HUDEP-2 (cell line): ENCODE measurements around the gene POU2F2.
"Not testable (repeated sequence)": the region's sequence is repeated elsewhere in the genome, so short reads cannot be mapped to it uniquely, and the experiment has no call there.

ENCODE experiments used
- DNase-seq, 76 experiments: peaks; one replicate each; lab custom pipeline; 2025; ENCODE audit not compliant: unreplicated experiment in 76 of 76; lab: John Stamatoyannopoulos, UW

Gene POU2F2

DNA sequence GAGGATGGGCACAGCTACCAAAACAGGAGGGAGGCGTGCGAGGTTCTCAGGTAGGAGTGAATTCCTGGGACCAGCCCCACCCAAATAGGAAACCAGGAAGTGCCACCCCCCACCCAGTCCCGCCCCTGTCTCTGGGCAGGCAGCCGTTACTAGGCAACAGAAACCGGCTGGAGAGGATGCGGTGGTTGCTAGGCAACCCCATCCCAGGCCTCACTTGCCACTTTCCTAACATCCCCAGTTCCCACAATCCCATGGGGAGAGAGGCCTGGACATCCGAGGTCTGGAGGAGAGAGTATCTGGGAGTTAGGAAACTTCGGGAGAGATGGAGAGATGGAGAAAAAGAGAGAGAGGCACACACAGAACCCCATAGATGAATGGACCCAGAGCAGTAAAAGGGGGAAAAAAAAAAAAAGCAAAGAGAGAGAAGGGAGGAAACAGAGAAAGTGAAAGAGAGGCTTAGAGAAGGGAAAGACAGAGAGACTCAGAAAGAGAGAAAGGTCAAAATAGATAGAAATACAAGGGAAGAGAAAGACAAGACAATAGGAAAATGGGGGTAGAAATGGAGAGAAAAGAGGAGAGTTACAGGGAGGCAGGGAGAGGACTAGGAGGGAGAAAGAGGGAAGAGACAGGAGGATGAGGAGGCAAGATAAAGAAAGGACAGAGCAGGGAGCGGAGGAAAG, 66.0 kb downstream of the POU2F2 start:
- DNase-seq = peak in 1 of 76 experiments; percentile 11

DNA sequence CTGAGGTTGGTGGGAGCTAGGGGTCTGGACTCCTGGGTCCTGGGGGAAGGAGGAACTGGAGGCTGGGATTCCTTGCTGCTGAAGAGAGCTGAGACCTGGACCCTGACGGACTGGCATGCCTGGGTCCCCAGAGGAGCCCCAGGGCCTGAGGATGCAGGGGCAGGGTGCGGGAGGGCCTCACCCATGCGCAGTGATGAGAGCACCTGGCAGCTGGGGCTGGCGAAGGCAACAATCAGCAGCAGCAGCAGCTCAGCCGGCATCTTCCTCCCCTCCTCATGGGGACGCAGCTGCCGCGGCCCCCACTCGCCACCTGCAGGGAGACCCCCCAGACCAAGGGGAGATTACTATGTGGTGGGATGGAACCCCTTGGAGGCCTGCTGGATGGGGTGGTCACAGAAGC, 66.7 kb downstream of the POU2F2 start:
- DNase-seq = no peak

DNA sequence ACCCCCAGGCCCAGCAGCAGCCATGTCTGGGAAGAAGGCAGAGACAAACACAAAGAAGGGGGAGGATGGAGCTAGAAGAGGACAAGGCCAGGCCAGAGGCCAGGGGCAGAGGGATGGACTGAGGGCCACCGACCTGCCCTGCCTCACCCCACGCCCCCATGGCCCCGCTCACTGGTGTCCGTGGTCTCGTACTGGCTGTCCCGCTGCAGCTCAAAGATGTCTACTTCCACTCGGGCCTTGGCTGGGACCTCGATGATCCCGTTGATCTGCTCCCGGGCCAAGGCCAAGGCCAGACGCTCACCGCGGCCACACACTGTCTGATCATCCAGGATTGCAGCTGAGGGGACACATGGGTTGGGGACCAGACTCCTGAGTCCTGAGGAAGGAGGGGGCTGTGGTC, 67.2 kb downstream of the POU2F2 start:
- no peak for DNase-seq

DNA sequence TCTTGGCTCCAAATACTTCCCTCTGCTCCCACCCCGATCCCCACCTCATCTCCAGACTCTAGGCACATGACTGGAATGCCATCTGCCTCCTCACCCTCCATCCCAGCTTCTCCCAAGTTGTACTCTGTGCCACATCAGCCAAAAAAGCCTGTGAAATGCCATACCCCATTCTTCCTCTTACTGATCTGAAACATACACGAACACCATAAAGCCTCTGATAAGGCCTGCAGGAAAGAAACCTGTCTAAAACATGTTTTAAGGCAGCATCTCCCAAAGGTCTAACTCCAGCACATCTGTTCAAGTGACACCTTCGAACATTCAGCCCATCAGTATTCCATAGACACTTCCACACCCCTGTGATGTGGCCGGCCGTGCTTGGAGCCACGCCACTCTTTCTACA, 67.8 kb downstream of the POU2F2 start:
- no peak for DNase-seq

DNA sequence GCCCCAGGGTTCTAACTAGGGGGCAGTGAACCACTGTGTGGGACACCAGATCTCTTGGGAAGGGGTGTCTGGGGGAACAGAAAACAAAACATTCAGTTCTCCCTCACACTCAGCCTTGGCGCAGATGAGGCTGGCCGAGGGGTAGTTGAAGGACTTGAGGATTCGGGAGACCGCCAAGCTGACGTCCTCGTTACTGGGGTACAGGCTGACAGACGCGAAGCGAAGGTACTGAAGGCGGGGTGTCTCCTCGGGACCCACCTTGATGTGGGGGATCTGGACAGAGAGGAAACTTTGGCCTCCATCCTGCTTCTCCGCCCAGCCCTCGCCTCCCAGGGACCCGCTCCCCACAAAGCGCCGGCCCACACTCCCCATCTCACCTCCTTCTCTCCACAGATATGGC, 69.9 kb downstream of the POU2F2 start:
- no peak for DNase-seq

DNA sequence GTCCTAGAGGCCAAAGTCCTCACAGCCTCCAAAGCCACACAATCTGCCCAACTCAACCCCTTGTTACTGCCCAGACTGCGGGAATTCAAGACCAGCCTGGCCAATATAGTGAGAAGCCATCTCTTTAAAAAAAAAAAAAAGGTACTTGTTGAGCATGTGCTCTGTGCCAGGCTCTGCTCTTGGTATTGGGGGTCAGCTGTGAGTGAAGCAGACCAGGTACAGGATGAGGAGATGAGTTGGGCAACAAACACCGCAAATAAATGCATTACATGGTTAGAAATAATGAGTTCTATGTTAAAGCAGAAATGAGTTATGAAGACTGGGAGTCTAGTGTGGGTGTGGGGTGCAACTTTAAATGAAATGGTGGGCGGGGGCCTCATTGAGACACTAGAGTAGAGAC, 72.1 kb downstream of the POU2F2 start:
- no peak for DNase-seq

DNA sequence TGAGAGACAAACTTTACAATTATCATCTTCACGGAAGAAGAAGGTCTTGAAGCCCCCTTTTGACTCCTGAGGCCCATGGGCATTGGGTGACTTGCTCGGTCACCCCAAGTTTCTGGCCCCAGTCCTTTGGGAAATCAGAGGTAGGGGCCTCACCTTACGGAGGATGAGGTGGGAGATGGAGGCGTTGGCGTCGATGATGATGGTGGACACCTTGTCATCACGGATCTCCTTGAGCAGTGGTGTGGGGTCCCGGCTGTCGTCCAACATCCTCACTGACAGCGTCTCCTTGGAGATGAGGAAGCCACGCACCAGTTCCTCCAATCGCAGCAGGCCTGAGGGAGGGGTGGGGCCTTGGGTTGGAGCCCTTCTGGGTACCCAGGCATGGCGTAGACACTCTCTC, 73.0 kb downstream of the POU2F2 start:
- DNase-seq = no peak

DNA sequence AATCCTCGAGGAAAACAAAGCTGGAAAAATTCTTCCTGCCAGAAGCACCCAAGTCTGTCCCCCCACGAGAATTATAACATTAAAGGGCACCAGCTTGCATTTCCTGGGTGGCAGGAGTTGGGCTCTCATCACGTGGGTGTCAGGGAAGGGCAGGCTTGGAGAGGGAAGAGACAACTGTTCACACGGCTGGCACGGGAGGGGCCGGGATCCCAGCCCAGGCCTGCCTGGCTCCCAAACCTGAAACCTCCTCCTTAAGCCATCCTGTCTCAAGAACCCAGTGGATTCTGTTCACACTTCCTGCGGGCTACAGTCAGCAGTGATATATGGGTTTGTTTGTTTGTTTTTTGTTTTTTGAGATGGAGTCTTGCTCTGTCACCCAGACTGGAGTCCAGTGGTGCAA, 74.4 kb downstream of the POU2F2 start:
- DNase-seq = no peak

DNA sequence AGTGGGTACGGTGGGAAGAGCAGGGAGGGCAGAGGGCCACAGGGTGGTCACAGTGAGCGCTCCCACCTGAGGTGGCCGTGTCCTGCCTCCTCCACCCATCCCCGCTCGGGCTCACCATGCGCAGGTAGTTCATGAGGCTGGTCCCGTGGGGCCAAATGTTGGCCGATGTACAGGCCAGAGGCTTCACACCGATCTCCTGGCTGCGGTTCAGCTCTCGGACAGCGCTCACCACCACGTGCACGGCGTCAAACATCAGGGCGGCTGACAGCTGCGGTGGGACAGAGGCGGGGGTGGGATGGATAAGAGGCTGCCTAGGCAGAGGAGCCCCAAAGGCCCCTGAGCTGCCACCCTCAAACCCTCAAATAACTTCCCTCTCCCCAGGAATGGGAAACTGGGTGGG, 78.0 kb downstream of the POU2F2 start:
- no peak for DNase-seq

DNA sequence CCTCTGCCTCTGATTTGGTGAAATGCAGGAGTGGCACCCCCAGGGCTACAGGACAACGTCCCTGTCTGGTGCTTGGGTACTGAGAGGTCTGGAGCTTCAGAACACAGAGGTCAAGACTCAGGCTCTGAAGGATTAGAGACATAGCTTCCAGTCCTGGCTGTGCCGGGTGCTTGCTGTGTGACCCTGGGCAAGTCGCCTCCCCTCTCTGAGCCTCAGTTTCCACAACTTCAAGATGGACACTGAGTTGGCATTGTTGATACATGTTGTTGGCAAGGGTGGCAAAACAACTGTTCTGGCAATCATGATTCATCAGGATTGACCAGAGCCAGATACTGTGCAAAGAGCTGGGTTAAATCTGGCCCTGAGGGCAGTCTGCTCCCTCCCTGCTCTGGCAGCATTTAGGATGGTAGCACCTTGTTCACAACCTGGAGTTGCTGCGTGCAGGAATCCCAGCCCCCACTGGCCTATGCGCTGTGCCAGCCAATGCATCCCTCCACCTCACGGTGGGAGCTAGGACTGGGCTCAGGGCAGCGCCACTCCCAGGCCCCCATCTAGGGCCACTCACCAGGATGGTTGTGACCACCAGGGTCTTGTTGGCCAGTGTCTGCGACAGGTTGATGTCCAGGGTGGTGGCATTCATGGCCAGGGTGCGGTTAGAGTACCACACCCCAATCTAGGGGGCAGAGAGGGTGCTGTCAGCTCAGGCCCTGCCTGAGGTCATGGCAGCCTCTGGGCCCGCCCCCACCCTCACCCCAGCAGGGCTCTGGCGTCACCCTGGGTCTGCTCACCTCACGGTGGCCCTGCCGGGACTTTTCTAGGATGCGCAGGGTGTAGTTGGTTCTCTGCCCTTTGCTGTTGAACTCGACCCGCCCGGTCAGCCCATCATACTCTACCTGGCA, 79.0 kb downstream of the POU2F2 start:
- DNase-seq = no peak

DNA sequence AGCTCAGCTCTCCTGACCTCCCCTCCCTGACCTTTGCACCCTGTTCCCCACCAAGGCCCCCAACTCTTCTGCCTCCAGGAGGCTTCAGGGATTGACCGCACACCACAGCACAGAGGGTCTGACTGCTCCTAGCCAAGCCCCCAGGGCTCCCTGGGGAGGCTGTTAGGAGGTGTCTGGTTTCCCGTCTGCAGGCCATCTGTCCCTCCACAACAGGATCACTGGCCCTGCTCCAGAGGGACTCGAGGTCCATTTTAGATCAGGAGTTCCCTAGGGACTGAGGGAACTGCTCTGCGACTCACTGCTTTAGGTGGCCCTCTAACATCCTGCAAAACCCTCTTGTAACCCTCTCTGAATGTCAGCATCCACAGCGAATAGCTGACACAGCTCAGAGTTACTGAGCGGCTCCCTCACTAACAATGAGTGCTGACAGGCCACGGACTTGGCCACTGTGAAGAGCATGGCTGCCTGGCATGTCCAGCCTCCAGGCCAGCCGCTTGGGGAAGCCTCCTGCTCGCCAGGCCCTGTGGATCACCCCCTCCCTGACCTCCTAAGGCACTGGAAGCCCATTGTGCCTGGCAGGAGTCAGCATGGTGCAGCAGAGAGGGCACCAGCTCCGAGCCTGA, 79.9 kb downstream of the POU2F2 start:
- no peak for DNase-seq

DNA sequence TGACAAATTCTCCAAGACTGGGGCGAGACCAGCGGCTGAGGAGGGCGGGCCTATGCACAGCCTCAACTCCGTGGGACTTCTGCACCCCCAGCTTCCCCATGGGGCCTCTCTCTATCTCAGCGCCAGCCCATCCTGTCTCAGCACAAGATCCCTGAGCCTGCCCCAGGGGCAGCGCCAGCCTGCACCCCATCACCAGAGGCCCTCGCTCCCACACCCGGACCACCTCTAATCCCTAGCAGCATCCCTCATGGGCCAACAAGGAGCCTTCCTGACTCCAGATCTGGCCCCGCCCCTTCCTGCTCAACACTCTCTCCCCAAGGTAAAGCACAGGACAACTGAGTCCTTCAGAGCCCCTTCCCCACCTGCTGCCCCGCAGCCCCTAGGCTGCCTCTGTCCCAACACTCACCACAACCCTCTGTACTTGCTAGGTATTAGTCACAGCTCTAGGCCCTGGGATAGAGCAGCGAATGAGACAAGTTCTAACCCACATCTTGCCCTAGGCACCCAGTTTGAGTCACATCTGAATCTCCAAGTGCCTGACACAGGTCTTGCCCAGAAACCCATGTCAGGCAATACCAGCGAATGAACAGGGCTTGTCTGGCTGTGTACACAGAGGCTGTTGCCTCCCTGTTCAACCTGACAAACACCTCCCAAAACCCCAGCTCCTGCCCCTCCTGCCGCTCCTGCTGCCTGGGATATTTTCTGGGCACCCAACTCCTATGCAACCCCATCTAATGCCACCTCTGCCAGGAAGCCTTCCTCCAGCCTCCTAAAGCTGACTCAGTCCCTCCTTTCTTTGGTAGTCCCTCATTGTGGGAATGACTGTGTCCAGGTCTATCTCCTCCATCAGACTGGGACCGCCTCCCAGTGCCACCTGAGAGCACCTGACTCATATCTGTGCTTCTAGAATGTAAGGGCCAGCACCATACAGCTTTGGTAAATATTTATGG, 80.8 kb downstream of the POU2F2 start:
- DNase-seq = no peak

DNA sequence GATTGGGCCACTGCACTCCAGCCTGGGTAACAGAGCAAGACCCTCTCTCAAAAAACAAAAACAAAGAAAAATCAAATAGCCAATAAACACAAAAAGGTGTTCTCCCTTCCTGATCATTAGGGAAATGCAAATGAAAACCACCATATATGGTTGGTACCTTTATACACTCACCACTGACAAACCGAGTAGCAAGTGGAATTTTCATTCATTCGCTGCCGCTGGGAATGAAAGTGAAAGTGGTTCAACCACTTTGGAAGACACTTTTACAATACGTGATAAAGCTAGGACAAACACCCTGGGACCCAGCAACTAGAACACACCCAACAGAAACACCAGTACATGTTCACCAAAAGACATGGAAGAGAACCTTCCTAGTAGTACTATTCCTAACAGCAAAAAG, 83.3 kb downstream of the POU2F2 start:
- DNase-seq = no peak

DNA sequence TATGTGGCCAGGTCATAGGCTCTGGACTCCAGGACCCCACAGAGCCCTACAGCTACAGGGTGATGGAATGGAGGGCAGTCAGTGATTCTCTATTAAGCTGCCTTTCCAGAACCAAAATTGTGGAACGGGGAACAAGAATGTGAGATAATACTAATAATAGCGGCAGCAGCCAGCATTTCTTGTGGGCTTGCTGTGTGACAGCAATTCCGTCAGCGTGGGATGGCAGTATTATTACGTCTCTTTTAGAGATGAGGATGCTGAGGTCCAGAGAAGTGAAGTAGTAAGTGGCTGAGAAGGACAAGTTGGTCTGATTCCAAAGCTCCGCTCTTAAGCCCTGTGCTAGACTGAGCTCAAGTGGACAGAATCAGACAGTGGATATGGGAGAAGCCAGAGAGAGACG, 86.7 kb downstream of the POU2F2 start:
- DNase-seq = no peak

DNA sequence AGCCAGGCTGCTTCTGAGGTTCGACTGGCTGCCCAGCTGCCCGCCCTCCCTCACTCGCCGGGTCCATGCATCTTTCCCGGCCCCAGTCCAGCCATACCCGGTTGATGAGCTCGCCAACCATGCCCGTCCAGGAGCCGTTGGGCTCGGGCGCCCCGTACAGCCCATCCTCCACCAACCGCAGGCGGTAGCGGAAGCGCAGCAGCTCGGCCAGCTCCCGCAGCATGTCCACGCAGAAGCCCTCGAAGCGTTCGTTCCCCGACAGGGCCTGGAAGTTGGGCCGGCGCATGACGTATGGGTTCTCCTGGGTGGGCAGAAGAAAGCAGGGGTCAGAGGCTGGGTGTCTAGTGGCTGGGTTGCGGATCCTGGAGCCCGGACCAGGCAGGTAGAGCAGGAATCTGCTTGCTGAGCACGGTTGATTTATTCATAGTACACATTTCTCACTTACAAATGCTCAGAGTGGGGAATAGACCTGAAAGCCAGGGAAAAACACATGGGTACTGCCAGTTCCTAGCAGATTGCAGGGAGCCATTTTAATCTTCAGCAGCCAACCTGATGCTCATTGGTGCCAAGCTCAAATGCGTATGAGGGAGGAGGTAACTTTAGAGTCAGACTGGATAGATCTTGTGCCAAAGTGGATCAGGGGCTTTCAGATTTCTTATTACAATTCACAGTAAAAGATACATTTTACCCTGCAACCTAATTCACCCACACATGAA, 89.6 kb downstream of the POU2F2 start:
- no peak for DNase-seq

DNA sequence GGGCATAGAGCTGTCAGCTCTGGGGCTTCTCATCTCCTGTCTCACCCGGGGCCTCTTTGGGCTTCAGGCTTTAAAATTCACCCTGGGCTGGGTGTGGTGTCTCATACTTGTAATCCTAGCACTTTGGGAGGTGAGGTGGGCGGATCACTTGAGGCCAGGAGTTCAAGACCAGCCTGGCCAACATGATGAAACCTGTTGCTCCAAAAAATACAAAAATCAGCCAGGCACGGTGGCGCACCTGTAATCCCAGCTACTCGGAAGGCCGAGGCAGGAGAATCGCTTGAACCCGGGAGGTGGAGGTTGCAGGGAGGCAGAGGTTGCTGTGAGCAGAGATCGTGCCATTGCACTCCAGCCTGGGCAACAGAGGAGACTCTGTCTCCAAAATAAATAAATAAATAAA, 91.8 kb downstream of the POU2F2 start:
- not testable (repeated sequence) for DNase-seq

DNA sequence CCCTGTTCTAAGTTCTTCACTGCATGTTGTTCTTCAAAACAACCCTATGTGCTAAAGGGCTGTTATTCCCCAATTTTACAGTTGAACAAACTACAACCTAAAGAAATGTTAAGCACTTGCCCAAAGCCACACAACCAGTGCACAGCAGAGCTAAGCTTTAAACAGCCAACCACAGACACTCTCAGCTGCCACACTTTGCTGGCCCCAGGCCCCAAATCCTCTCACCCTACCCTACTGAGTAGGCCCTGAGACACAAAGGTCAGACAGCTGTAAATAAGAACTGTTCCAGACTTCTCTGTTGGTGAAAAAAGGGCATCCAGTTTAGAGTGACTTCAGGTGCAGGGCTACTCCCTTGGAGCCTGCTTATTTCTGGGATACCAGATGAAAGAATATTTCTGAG, 92.2 kb downstream of the POU2F2 start:
- DNase-seq = no peak

DNA sequence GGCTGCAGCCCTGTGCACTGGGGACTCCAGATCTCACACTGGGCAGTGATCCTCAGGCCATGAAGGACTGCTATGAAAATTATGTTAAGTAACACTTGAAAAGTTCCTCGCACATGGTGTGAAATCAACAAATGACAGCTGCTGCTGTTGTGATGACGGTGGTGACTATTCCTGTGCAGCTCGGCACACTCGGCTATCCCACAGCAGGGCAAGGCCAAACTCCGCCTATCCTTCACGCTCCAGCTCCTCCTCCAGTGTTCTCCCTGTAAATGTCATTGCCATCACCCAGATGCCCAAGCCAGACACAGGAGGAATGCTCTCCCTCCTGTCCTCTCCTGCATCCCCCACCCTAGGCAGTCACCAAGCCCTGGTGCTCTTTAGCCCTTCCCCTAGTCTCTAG, 93.6 kb downstream of the POU2F2 start:
- no peak for DNase-seq

DNA sequence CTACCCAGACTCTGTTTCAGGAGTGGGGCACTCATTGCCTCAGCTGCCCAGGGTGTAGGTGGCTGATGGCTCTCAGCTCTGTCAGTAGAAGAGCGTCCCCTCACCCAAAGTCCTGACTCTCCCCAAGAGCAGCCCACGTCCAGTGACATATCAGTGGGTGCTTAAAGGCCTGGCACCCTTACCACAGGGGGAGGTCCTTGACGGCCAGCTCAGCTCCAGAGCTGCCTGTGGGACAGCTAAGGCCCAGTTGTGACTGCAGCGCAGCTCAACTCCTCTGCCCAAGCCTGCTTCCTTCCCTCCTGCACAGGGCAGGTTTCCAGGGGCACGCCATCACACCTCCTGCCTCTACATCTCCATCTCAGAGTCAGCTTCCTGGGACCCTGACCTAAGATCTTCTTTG, 94.6 kb downstream of the POU2F2 start:
- no peak for DNase-seq
